Measurements from ENCODE around the gene SARDH. TPM values are rescaled to one million over a fixed set of nuclear protein-coding genes. Genes with fewer than 3 reads are reported as not detected.
A peak's percentile ranks its signal among the peaks of the same experiment; 100 is the strongest.

SARDH gene
- total RNA-seq, 3 donors from 2014 or later = 0.23 to 2.1 (median 0.46) TPM

DNA sequence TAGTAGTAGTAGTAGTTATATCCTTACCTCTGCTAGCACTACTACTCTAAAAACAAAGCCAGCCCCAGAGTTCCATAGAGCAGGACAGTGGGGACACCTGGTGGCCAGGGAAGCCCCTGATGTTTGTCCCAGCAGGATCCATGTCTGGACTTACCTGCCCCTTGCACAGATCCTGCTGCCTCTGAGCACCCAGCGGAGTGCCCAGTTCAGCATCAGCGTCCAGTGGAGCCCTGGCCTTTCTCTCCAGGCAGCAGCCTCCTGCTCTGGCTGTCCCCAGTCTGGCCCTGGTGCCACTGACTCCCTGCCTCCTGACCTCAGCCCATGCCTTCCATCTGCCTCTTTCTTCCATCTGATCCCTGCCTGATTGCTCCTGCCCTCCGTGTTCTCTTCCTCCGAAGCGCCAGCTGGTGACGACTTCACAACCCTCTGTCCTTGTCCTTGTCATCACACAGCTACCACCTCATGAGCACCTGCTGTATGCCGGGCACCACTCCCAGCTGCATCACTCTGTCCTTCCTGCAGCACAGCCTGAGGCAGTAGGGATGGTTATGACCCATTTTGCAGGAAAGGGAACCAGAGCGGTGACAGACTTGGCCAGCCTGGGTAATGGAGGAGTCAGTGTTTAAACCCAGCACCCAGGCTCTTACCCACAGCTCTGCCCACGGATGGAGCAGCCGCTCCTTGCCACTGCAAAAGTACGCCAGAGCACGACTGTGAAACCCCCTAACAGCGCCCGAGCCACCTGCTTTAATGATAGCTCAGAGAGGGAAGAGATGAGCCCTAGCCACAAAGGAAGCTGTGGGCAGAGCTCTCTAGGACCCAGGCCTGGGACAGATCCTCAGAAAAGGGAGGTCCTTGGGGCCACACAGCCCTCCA is 11.5 kb downstream of the SARDH start:
- ATAC-seq = peak; percentile 70
- Histone ChIP-seq H3K9me3 (no peaks in the 10 kb centered on the region), H3K4me1 (ENCODE audit: low read depth) (no peaks in the 10 kb centered on the region), H3K36me3 (ENCODE audit: low read depth) (no peaks in the 10 kb centered on the region), H3K4me3 (no peak overlapping the region)
- intact Hi-C loops (cut with DNase I, micrococcal nuclease) = loop anchor here in 1 of 2 donors (5.0 kb wide), 1 partner anchor 194 kb away; the partner anchor contains the start of gene ADAMTSL2
- TF ChIP-seq, protein P1, sequence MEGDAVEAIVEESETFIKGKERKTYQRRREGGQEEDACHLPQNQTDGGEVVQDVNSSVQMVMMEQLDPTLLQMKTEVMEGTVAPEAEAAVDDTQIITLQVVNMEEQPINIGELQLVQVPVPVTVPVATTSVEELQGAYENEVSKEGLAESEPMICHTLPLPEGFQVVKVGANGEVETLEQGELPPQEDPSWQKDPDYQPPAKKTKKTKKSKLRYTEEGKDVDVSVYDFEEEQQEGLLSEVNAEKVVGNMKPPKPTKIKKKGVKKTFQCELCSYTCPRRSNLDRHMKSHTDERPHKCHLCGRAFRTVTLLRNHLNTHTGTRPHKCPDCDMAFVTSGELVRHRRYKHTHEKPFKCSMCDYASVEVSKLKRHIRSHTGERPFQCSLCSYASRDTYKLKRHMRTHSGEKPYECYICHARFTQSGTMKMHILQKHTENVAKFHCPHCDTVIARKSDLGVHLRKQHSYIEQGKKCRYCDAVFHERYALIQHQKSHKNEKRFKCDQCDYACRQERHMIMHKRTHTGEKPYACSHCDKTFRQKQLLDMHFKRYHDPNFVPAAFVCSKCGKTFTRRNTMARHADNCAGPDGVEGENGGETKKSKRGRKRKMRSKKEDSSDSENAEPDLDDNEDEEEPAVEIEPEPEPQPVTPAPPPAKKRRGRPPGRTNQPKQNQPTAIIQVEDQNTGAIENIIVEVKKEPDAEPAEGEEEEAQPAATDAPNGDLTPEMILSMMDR (IDR thresholded peaks at IDR 0.05) = no peak
- peak in 2 of 3 donors; percentile 71 to 74 for DNase-seq

DNA sequence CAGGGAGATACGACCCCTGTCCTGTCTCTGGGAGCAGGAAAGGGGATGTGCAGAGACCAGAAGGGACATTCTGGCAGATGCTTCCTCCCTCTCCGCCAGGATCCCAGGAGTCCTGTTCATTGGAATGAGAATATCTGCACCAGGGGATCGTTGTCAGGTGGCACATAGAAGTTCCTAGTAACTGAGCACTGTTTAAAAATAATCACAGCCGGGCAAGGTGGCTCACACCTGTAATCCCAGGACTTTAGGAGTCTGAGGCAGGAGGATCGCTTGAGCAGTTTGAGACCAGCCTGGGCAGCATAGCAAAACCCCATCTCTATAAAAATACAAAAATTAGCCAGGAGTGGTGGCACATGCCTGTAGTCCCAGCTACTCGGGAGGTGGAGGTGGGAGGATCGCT is 12.3 kb downstream of the SARDH start:
- no peaks in the 10 kb centered on the region for H3K36me3 ChIP-seq (ENCODE audit: low read depth)
- intact Hi-C loops (cut with DNase I, micrococcal nuclease) = loop anchor here in 1 of 2 donors (5.0 kb wide), 1 partner anchor 194 kb away; the partner anchor contains the start of gene ADAMTSL2
- H3K9me3 ChIP-seq = no peaks in the 10 kb centered on the region
- no peak overlapping the region for H3K4me3 ChIP-seq
- no peaks in the 10 kb centered on the region for H3K4me1 ChIP-seq (ENCODE audit: low read depth)
- ATAC-seq (no peak), DNase-seq (no peak)
- TF ChIP-seq, protein P1 (IDR thresholded peaks at IDR 0.05) = no peak

DNA sequence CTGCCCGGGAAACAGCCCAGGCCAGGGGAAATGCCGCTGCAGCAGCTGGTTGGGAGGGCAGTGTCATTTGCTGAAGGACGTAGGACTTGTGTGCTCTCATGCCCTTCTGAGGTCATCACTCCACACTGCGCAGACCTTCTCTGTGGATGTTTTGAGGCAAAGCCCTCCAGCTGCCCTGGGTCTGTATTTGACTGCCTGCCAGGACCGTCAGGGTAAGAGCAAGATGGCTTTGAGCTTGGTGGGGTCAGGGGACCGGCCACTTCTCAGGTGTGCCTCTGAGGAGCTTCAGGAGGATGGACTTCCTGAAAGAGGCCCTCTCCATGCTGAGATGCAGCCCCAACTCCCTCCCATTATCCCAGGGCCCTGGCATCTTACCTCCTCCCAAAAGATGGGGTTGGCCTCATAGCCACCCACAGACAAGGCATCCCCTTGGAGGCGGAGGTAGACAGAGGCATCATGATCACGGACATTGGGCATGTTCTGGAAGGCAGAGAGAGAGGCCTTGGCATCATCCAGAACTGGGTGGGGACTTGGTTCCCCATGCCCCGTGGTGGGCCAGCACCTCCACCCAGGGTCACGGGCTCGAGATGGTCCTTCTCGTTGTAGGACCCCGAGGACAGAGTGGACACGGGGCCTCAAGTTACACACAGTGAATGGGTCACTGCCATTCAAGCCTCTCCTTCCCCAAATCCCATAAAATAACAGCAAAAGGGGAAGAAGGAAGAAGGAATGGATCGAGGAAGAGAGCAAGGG is 19.4 kb downstream of the SARDH start:
- Histone ChIP-seq H3K36me3 (ENCODE audit: low read depth) (no peaks in the 10 kb centered on the region), H3K4me1 (ENCODE audit: low read depth) (no peaks in the 10 kb centered on the region), H3K9me3 (no peaks in the 10 kb centered on the region), H3K4me3 (no peak overlapping the region)
- DNase-seq = no peak
- TF ChIP-seq, protein P1 (IDR thresholded peaks at IDR 0.05) = no peak
- ATAC-seq = no peak
- intact Hi-C loops (cut with DNase I, micrococcal nuclease) = loop anchor here in 1 of 2 donors (5.0 kb wide), 1 partner anchor 186 kb away; the partner anchor contains the start of gene ADAMTSL2

DNA sequence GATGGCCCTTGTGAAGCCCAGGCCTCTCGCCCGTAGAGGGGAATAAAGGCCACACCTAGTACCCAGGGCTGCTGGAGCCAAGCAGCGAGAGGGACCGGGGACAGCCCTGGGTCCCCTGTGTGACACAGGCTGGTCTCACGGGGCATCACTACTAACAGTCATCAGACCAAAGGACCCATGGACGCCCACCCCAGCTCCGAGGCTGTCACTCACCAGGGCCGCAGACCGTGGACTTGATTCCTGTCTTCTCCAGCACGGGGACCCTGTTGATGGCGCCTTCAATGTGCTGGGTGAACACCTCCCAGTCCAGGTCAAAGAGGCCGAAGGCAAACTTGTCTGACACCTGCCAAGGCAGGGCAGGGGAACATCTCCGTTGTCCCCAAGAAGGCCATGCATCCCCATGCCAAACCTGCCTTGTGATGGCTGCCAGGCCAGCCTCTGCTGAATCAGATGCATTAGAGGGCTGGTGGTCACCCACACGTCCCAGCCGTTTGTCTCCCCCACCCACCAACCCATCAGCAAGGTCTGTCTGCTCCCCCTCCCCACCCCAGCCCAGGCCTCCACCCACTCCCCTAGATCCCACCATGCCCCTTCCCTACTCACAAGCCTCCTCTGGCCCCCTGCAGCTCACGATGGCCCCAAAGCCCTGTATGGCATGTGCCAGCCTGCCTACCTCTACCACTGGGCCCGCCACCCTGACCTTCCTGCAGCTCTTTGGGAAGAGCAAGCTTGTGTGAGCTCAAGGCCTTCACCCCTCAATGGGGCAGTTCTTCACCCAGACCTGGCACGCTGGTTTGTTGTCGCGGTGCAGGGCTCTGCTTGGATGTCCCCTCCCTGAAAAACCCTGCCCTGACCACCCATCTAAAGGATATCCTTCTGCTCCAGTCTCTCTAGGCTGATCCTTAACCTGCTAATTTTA is 20.8 kb downstream of the SARDH start:
- ATAC-seq = no peak
- no peak for DNase-seq
- intact Hi-C loops (cut with DNase I, micrococcal nuclease) = loop anchor here in 1 of 2 donors (5.0 kb wide), 1 partner anchor 185 kb away; the partner anchor contains the start of gene ADAMTSL2

More for the DNA sequence above, 20.8 kb downstream of the SARDH start:
- no peaks in the 10 kb centered on the region for H3K9me3 ChIP-seq
- no peaks in the 10 kb centered on the region for H3K36me3 ChIP-seq (ENCODE audit: low read depth)
- no peak overlapping the region for H3K4me3 ChIP-seq
- TF ChIP-seq, protein P1 (IDR thresholded peaks at IDR 0.05) = no peak
- H3K4me1 ChIP-seq (ENCODE audit: low read depth) = no peaks in the 10 kb centered on the region
